HG03097 (cell line): ENCODE results near the gene NUP214.
"Not testable (repeated sequence)": the region's sequence is repeated elsewhere in the genome, so short reads cannot be mapped to it uniquely, and the experiment has no call there.

ENCODE experiments used
- ATAC-seq: cut with Tn5 transposase; IDR thresholded peaks from one replicate; pipeline ENCODE4 v1.9.1; 2021; ENCODE audit not compliant: unreplicated experiment, low FRiP score

Gene NUP214

GRCh38 chr9:131115360-131115742 lies 10.0 kb upstream of the NUP214 start:
- ATAC-seq: not testable (repeated sequence)

- no peak for ATAC-seq
Observed at GRCh38 chr9:131116281-131117120, 8.9 kb upstream of the NUP214 start.

- no peak for ATAC-seq
Observed at GRCh38 chr9:131117121-131117761, 8.1 kb upstream of the NUP214 start.

GRCh38 chr9:131117762-131118145 lies 7.6 kb upstream of the NUP214 start:
- ATAC-seq: no peak

GRCh38 chr9:131119600-131119999 lies 5.8 kb upstream of the NUP214 start:
- no peak for ATAC-seq

- ATAC-seq: no peak
Observed at GRCh38 chr9:131120620-131121228, 4.7 kb upstream of the NUP214 start.

- no peak for ATAC-seq
Observed at GRCh38 chr9:131121346-131121745, 4.0 kb upstream of the NUP214 start.

GRCh38 chr9:131122158-131122557 lies 3.2 kb upstream of the NUP214 start:
- no peak for ATAC-seq

GRCh38 chr9:131125038-131125287 lies 423 bp upstream of the NUP214 start:
- peak; percentile 5 for ATAC-seq

GRCh38 chr9:131126059-131126426 lies 657 bp downstream of the NUP214 start:
- no peak for ATAC-seq

- no peak for ATAC-seq
Observed at GRCh38 chr9:131129183-131129582, 3.8 kb downstream of the NUP214 start.

GRCh38 chr9:131138676-131139075 lies 13.3 kb downstream of the NUP214 start:
- ATAC-seq: no peak

- no peak for ATAC-seq
Observed at GRCh38 chr9:131140112-131140511, 14.7 kb downstream of the NUP214 start.

- ATAC-seq: no peak
Observed at GRCh38 chr9:131140550-131140949, 15.2 kb downstream of the NUP214 start.

- ATAC-seq: no peak
Observed at GRCh38 chr9:131142160-131142559, 16.8 kb downstream of the NUP214 start.

- ATAC-seq: no peak
Observed at GRCh38 chr9:131144201-131144600, 18.8 kb downstream of the NUP214 start.

GRCh38 chr9:131145245-131145644 lies 19.9 kb downstream of the NUP214 start:
- ATAC-seq: no peak

- no peak for ATAC-seq
Observed at GRCh38 chr9:131146186-131146585, 20.8 kb downstream of the NUP214 start.

GRCh38 chr9:131148276-131148675 lies 22.9 kb downstream of the NUP214 start:
- ATAC-seq: no peak

GRCh38 chr9:131148966-131149687 lies 23.7 kb downstream of the NUP214 start:
- ATAC-seq: no peak

- ATAC-seq: no peak
Observed at GRCh38 chr9:131149688-131150053, 24.3 kb downstream of the NUP214 start.
